OCI-LY7 (cell line): ENCODE measurements around the gene SYDE2. TPM values are rescaled to one million over a fixed set of nuclear protein-coding genes. Genes with fewer than 3 reads are reported as not detected.

Experiments
- BruUV-seq: library from RNA; stranded (reverse); fragments of 400-500 nt; replicated peaks from 2 replicates; lab custom pipeline; 2021; lab: Mats Ljungman, UMichigan
- CTCF ChIA-PET: fragments of 300-600 bp; sonication (Branson Sonifier 250); formaldehyde crosslinking; loops from one replicate; lab custom pipeline; 2022; ENCODE audit warnings: antibody characterized with exemption; ENCODE audit not compliant: unreplicated experiment; lab: Charles Lee
- POLR2A ChIA-PET: fragments of 300-600 bp; sonication (Branson Sonifier 250); formaldehyde crosslinking; loops from one replicate; lab custom pipeline; 2022; ENCODE audit warnings: antibody characterized with exemption; lab: Charles Lee
- DNase-seq: peaks from one replicate; pipeline ENCODE4 v3.0.0-alpha.2; 2015; ENCODE audit warnings: low spot score
- H2AFZ ChIP-seq: fragments of 200-600 bp; sonication (generic), shearing (Covaris generic); 2 replicates; pipeline ENCODE4 v1.6.1; 2014; ENCODE audit warnings: mild to moderate bottlenecking, antibody characterized with exemption, low read length, moderate library complexity
- H3K27ac ChIP-seq: fragments of 200-600 bp; sonication (generic); 2 replicates; pipeline ENCODE4 v1.5.1; 2014; ENCODE audit warnings: mixed run types, low read depth, mild to moderate bottlenecking, moderate library complexity, low read length, inconsistent platforms; ENCODE audit not compliant: poor library complexity, severe bottlenecking
- H3K36me3 ChIP-seq: fragments of 200-600 bp; sonication (generic); 2 replicates; pipeline ENCODE4 v1.6.1; 2014; ENCODE audit warnings: mild to moderate bottlenecking, antibody characterized with exemption, low read length, moderate library complexity, mixed read lengths; ENCODE audit not compliant: insufficient read depth
- H3K4me1 ChIP-seq: fragments of 200-600 bp; sonication (generic); 2 replicates; pipeline ENCODE4 v1.5.1; 2014; ENCODE audit warnings: mild to moderate bottlenecking, low read length; ENCODE audit not compliant: insufficient read depth, poor library complexity, severe bottlenecking
- H3K4me2 ChIP-seq: fragments of 200-600 bp; sonication (generic); 2 replicates; pipeline ENCODE4 v1.6.1; 2014; ENCODE audit warnings: mild to moderate bottlenecking, low read length
- H3K4me3 ChIP-seq: fragments of 200-600 bp; sonication (generic); 2 replicates; pipeline ENCODE4 v1.5.1; 2014; ENCODE audit warnings: mild to moderate bottlenecking, low read depth, low read length; ENCODE audit not compliant: poor library complexity, severe bottlenecking
- H3K79me2 ChIP-seq: fragments of 200-600 bp; sonication (generic); 2 replicates; pipeline ENCODE4 v1.6.1; 2016; ENCODE audit warnings: low read depth, mild to moderate bottlenecking, low read length, moderate library complexity, mixed read lengths; ENCODE audit not compliant: insufficient read depth
- H3K9me2 ChIP-seq: fragments of 200-600 bp; sonication (generic); 2 replicates; pipeline ENCODE4 v1.6.1; 2016; ENCODE audit warnings: mild to moderate bottlenecking, low read length, mixed read lengths; ENCODE audit not compliant: insufficient read depth
- H3K9me3 ChIP-seq: fragments of 200-600 bp; sonication (generic); 2 replicates; pipeline ENCODE4 v1.6.1; 2014; ENCODE audit warnings: mild to moderate bottlenecking, mixed run types, low read length, mixed read lengths
- H4K20me1 ChIP-seq: fragments of 200-600 bp; sonication (generic); 2 replicates; pipeline ENCODE4 v1.6.1; 2014; ENCODE audit warnings: mild to moderate bottlenecking, antibody characterized with exemption, low read length, moderate library complexity, mixed read lengths; ENCODE audit not compliant: insufficient read depth
- EZH2phosphoT487 ChIP-seq: fragments of 200-600 bp; sonication (generic); IDR thresholded peaks from 2 replicates; pipeline ENCODE4 v1.6.1; 2018; ENCODE audit warnings: low read depth, borderline replicate concordance, mild to moderate bottlenecking, mixed run types, antibody characterized with exemption, low read length, moderate library complexity, mixed read lengths
- intact Hi-C: fragments of 100-400 bp; cut with micrococcal nuclease; formaldehyde crosslinking; loops from one replicate; pipeline ENCODE4 v1.10.0; 2022; ENCODE audit not compliant: unreplicated experiment
- total RNA-seq, 2 experiments: library from RNA; depleted of rRNA in 1 of 2; stranded (reverse); fragments of >200 nt in 1 of 2; shearing (Covaris generic) in 1 of 2; gene quantifications; 2 replicates each; pipeline ENCODE4 v1.2.3, GENCODE V29; 2014 to 2022
- TF ChIP-seq, protein P1 (sequence below): fragments of 200-600 bp; sonication (generic); conservative IDR thresholded peaks from 2 replicates; pipeline ENCODE4 v1.5.1; 2014; ENCODE audit warnings: mild to moderate bottlenecking, antibody characterized with exemption, low read length, moderate library complexity, mixed read lengths

SYDE2 gene
- total RNA-seq, 2 experiments from 2014 or later: not detected

GRCh38 chr1:85132078-85132720, 68.6 kb downstream of the SYDE2 start:
- intact Hi-C loops: no loop called here
- CTCF ChIA-PET: no interaction called here

GRCh38 chr1:85128316-85128715, 72.5 kb downstream of the SYDE2 start:
- no peaks in the 10 kb centered on the region for H3K9me2 ChIP-seq
- no peak for DNase-seq
- no peak overlapping the region for H3K4me3 ChIP-seq
- no peaks in the 10 kb centered on the region for H3K36me3 ChIP-seq
- no peaks in the 10 kb centered on the region for H3K79me2 ChIP-seq
- BruUV-seq: no TSS peak
- no peaks in the 10 kb centered on the region for H4K20me1 ChIP-seq
- H3K4me1 ChIP-seq: no peaks in the 10 kb centered on the region
- no peak overlapping the region for H3K4me2 ChIP-seq
- intact Hi-C loops: no loop called here
- TF ChIP-seq EZH2phosphoT487: no peak
- TF ChIP-seq, protein P1, sequence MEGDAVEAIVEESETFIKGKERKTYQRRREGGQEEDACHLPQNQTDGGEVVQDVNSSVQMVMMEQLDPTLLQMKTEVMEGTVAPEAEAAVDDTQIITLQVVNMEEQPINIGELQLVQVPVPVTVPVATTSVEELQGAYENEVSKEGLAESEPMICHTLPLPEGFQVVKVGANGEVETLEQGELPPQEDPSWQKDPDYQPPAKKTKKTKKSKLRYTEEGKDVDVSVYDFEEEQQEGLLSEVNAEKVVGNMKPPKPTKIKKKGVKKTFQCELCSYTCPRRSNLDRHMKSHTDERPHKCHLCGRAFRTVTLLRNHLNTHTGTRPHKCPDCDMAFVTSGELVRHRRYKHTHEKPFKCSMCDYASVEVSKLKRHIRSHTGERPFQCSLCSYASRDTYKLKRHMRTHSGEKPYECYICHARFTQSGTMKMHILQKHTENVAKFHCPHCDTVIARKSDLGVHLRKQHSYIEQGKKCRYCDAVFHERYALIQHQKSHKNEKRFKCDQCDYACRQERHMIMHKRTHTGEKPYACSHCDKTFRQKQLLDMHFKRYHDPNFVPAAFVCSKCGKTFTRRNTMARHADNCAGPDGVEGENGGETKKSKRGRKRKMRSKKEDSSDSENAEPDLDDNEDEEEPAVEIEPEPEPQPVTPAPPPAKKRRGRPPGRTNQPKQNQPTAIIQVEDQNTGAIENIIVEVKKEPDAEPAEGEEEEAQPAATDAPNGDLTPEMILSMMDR: no peak
- no peak overlapping the region for H3K27ac ChIP-seq
- CTCF ChIA-PET: no interaction called here
- H3K9me3 ChIP-seq: no peaks in the 10 kb centered on the region
- H2AFZ ChIP-seq: no peak overlapping the region
- POLR2A ChIA-PET: interaction anchor here (0.7 kb wide), 4 partner anchors 15 to 323 kb away, joined by 3 to 6 read pairs (median 4); no protein-coding TSS in a partner anchor

More at GRCh38 chr1:85132078-85132720, 68.6 kb downstream of the SYDE2 start:
- DNase-seq: no peak
- POLR2A ChIA-PET: no interaction called here
- Histone ChIP-seq H3K4me2 (no peak overlapping the region), H3K79me2 (no peaks in the 10 kb centered on the region), H2AFZ (no peak overlapping the region), H3K27ac (no peak overlapping the region), H3K4me1 (no peaks in the 10 kb centered on the region), H3K9me2 (no peaks in the 10 kb centered on the region), H3K9me3 (no peaks in the 10 kb centered on the region), H4K20me1 (no peaks in the 10 kb centered on the region), H3K36me3 (no peaks in the 10 kb centered on the region), H3K4me3 (no peak overlapping the region)
- TF ChIP-seq, protein P1: no peak
- no peak for TF ChIP-seq EZH2phosphoT487
- no TSS peak for BruUV-seq

GRCh38 chr1:85125891-85126290, 74.9 kb downstream of the SYDE2 start:
- no TSS peak for BruUV-seq
- POLR2A ChIA-PET: interaction anchor here (1.1 kb wide), 1 partner anchor 10 kb away, joined by 3 read pairs; no protein-coding TSS in a partner anchor
- H2AFZ ChIP-seq: no peak overlapping the region

More at GRCh38 chr1:85125891-85126290, 74.9 kb downstream of the SYDE2 start:
- Histone ChIP-seq H3K9me3 (no peaks in the 10 kb centered on the region), H3K4me2 (no peak overlapping the region), H3K79me2 (no peaks in the 10 kb centered on the region), H3K4me1 (no peaks in the 10 kb centered on the region), H3K9me2 (no peaks in the 10 kb centered on the region), H3K36me3 (no peaks in the 10 kb centered on the region), H4K20me1 (no peaks in the 10 kb centered on the region), H3K4me3 (no peak overlapping the region), H3K27ac (no peak overlapping the region)
- no peak for TF ChIP-seq EZH2phosphoT487
- TF ChIP-seq, protein P1: no peak
- CTCF ChIA-PET: no interaction called here
- DNase-seq: no peak
- intact Hi-C loops: no loop called here
